Measurements from ENCODE around the gene KRT80. TPM values are rescaled to one million over a fixed set of nuclear protein-coding genes. Genes with fewer than 3 reads are reported as not detected.
A peak's percentile ranks its signal among the peaks of the same experiment; 100 is the strongest.

Gene KRT80
- total RNA-seq, 3 donors from 2014 or later: 2.9 to 9.8 TPM; not detected in 1

DNA sequence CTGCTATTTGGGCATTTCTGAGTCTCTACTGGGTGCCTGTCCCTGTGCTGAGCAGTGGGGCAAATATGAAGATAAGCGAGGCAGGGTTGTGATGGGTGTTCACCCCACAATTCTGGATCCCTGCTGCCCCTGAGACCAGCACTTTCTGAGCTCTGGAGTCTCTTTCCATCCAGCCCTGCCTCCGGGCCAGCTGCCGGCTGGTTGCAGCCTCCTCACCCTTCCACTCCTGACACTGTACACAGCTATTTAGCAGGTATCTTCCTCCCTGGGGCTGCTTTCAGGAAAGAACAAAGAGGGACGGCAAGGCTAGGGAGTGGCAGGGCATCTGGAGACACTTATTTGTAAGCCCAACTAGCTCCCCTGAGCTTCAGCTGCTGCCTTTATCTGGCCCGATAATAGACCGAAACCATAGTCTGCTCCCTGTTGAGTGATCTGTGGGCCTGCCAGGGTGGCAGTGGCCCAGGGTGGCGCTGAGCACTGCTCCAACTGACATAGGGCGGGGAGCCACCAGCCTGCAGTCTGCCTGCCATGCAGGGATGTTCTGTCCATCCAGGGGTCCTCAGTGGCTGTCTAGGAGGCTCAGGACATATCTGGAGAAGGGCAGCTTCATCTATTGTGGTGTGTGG lies 7.6 kb upstream of the KRT80 start:
- Histone ChIP-seq H3K27ac (peak overlapping the region; percentile 73 to 82), H3K4me1 (peaks cover 0 to 22% of the 10 kb centered on the region in 2 donors), H3K36me3 (no peaks in the 10 kb centered on the region), H3K9me3 (no peaks in the 10 kb centered on the region), H3K27me3 (no peaks in the 10 kb centered on the region), H3K4me3 (no peak overlapping the region)
- intact Hi-C loops (cut with DNase I; ENCODE audit: low total_unique reads): no loop called here
- TF ChIP-seq, protein P1, sequence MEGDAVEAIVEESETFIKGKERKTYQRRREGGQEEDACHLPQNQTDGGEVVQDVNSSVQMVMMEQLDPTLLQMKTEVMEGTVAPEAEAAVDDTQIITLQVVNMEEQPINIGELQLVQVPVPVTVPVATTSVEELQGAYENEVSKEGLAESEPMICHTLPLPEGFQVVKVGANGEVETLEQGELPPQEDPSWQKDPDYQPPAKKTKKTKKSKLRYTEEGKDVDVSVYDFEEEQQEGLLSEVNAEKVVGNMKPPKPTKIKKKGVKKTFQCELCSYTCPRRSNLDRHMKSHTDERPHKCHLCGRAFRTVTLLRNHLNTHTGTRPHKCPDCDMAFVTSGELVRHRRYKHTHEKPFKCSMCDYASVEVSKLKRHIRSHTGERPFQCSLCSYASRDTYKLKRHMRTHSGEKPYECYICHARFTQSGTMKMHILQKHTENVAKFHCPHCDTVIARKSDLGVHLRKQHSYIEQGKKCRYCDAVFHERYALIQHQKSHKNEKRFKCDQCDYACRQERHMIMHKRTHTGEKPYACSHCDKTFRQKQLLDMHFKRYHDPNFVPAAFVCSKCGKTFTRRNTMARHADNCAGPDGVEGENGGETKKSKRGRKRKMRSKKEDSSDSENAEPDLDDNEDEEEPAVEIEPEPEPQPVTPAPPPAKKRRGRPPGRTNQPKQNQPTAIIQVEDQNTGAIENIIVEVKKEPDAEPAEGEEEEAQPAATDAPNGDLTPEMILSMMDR (IDR thresholded peaks at IDR 0.05): no peak
- TF ChIP-seq POLR2AphosphoS5 (IDR thresholded peaks at IDR 0.05) (no peak), POLR2A (IDR thresholded peaks at IDR 0.05) (no peak)
- no peak for DNase-seq (ENCODE audit: low spot score in 2 of 2)

DNA sequence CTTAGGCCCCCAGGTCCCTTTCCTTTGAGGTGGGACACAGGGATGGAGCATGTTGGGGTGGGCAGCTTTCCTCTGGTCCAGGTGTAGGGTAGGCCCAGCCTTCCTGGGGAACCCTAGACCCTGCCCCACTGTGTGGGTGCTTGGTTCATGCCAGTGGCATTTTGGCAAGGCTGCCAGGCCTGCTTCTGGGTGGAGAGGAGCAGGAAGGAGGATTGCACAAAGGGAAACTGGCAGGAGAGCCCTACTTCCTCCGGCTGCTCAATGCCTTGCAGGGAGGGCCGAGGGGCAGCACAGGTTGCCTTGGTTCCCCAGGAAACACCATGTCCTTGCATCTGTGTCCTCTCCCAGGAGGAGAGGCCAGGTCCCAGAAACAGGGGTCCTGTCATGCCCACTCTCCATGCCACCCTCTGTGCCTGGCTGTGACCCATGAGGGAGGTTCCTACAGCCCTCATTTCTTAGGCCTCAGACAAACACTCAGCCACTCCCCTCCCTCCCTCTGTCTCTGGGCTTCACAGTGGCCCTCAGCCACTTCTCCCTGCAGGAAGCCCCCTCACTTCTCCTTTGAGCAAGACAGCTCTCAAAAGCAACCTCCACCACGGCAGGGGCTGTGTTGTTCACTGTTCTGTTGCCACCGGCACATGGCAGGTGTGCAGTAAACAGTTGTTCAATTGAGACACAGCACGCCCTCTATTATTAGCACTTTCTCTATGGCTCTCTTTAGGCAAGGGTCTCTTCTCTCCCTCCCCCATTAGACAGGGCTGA lies 6.8 kb upstream of the KRT80 start:
- intact Hi-C loops (cut with DNase I; ENCODE audit: low total_unique reads): no loop called here
- no peak for DNase-seq (ENCODE audit: low spot score in 2 of 2)
- Histone ChIP-seq H3K9me3 (no peaks in the 10 kb centered on the region), H3K36me3 (no peaks in the 10 kb centered on the region), H3K4me1 (peaks cover under 1 to 17% of the 10 kb centered on the region in 2 donors), H3K4me3 (no peak overlapping the region), H3K27ac (peak overlapping the region; percentile 73 to 82), H3K27me3 (no peaks in the 10 kb centered on the region)
- TF ChIP-seq POLR2A (IDR thresholded peaks at IDR 0.05) (no peak), POLR2AphosphoS5 (IDR thresholded peaks at IDR 0.05) (no peak)
- TF ChIP-seq, protein P1 (IDR thresholded peaks at IDR 0.05): no peak

- Histone ChIP-seq H3K9me3 (no peaks in the 10 kb centered on the region), H3K4me1 (peaks cover 3 to 18% of the 10 kb centered on the region in 2 donors), H3K27me3 (no peaks in the 10 kb centered on the region), H3K36me3 (no peaks in the 10 kb centered on the region), H3K27ac (peak overlapping the region; percentile 73 to 82), H3K4me3 (no peak overlapping the region)
- TF ChIP-seq POLR2AphosphoS5 (IDR thresholded peaks at IDR 0.05): peak in 1 of 3 donors; percentile 46
- TF ChIP-seq, protein P1 (IDR thresholded peaks at IDR 0.05): no peak
- intact Hi-C loops (cut with DNase I; ENCODE audit: low total_unique reads): no loop called here
- peak in 1 of 2 donors; percentile 73 for DNase-seq (ENCODE audit: low spot score in 2 of 2)
Measured at GRCh38 chr12:52197371-52198231, 5.8 kb upstream of the KRT80 start.

- Histone ChIP-seq H3K27me3 (no peaks in the 10 kb centered on the region), H3K4me1 (peaks cover 3 to 21% of the 10 kb centered on the region in 2 donors), H3K27ac (peak overlapping the region; percentile 93 to 97), H3K36me3 (no peaks in the 10 kb centered on the region), H3K4me3 (no peak overlapping the region), H3K9me3 (no peaks in the 10 kb centered on the region)
- intact Hi-C loops (cut with DNase I; ENCODE audit: low total_unique reads): no loop called here
- DNase-seq (ENCODE audit: low spot score in 2 of 2): peak in 1 of 2 donors; percentile 70
- TF ChIP-seq, protein P1 (IDR thresholded peaks at IDR 0.05): no peak
- TF ChIP-seq POLR2AphosphoS5 (IDR thresholded peaks at IDR 0.05): peak in 1 of 3 donors; percentile 45
- TF ChIP-seq POLR2A (IDR thresholded peaks at IDR 0.05): no peak
Measured at GRCh38 chr12:52195065-52195730, 3.4 kb upstream of the KRT80 start.
